Activated naive CD4-positive, alpha-beta T cell treated with anti-CD3 and anti-CD28 coated beads, Interleukin-2, amount 50 U/mL, for 72 hours (primary cell): ENCODE results near the gene LPCAT1. TPM values are rescaled to one million over a fixed set of nuclear protein-coding genes. Genes with fewer than 3 reads are reported as not detected.
"Not testable (repeated sequence)": the region's sequence is repeated elsewhere in the genome, so short reads cannot be mapped to it uniquely, and the experiment has no call there.

Experiments used
- ATAC-seq, 2 donors: fragments of 150-1000 bp; cut with Tn5 transposase; 2 replicates each; pipeline ENCODE4 v1.10.0; 2021; ENCODE audit warnings: mild to moderate bottlenecking in 2 of 2, moderate library complexity in 2 of 2
- DNase-seq, 2 donors: peaks; one replicate each; pipeline ENCODE4 v3.0.0; 2021 to 2022; ENCODE audit warnings: low spot score in 2 of 2
- H3K27ac Mint-ChIP-seq, 2 donors: one replicate each; pipeline ENCODE4 v1.8.0; 2022; ENCODE audit warnings: mild to moderate bottlenecking in 2 of 2, mixed read lengths in 2 of 2
- H3K36me3 Mint-ChIP-seq, 2 donors: one replicate each; pipeline ENCODE4 v1.8.0; 2022; ENCODE audit warnings: mixed read lengths in 2 of 2
- H3K9me3 Mint-ChIP-seq, 2 donors: one replicate each; pipeline ENCODE4 v1.8.0; 2022; ENCODE audit warnings: mixed read lengths in 2 of 2
- total RNA-seq, 2 donors: library from RNA; stranded (reverse); gene quantifications; one replicate each; pipeline ENCODE4 v1.2.3, GENCODE V29; 2022

Gene LPCAT1
- total RNA-seq, 2 donors from 2014 or later = 29.2 to 37.6 TPM

GRCh38 chr5:1465966-1466471 is 57.7 kb downstream of the LPCAT1 start:
- Mint-ChIP-seq H3K36me3 (peaks cover 28 to 34% of the 10 kb centered on the region in 2 donors), H3K27ac (no peak overlapping the region), H3K9me3 (peaks cover 4 to 17% of the 10 kb centered on the region in 2 donors)
- ATAC-seq = no peak
- peak in 1 of 2 donors; percentile 48 for DNase-seq

GRCh38 chr5:1465117-1465516 is 58.6 kb downstream of the LPCAT1 start:
- Mint-ChIP-seq H3K27ac (no peak overlapping the region), H3K36me3 (peaks cover 34 to 41% of the 10 kb centered on the region in 2 donors), H3K9me3 (peaks cover 4 to 17% of the 10 kb centered on the region in 2 donors)
- ATAC-seq (no peak), DNase-seq (no peak)

GRCh38 chr5:1464511-1464910 is 59.2 kb downstream of the LPCAT1 start:
- Mint-ChIP-seq H3K36me3 (peaks cover 34 to 41% of the 10 kb centered on the region in 2 donors), H3K27ac (no peak overlapping the region), H3K9me3 (peaks cover 4 to 17% of the 10 kb centered on the region in 2 donors)
- DNase-seq (no peak), ATAC-seq (no peak)

GRCh38 chr5:1464096-1464446 is 59.7 kb downstream of the LPCAT1 start:
- peaks cover 34 to 41% of the 10 kb centered on the region in 2 donors for H3K36me3 Mint-ChIP-seq
- peaks cover 4 to 17% of the 10 kb centered on the region in 2 donors for H3K9me3 Mint-ChIP-seq
- no peak for ATAC-seq
- no peak for DNase-seq
- H3K27ac Mint-ChIP-seq = no peak overlapping the region

GRCh38 chr5:1463326-1464095 is 60.2 kb downstream of the LPCAT1 start:
- DNase-seq = no peak
- peaks cover 34 to 42% of the 10 kb centered on the region in 2 donors for H3K36me3 Mint-ChIP-seq
- H3K27ac Mint-ChIP-seq = no peak overlapping the region
- H3K9me3 Mint-ChIP-seq = peaks cover 5 to 17% of the 10 kb centered on the region in 2 donors
- ATAC-seq = no peak

- H3K27ac Mint-ChIP-seq = peak overlapping the region in 1 of 2 donors; percentile 65
- H3K36me3 Mint-ChIP-seq = peaks cover 34 to 41% of the 10 kb centered on the region in 2 donors
- DNase-seq = no peak
- peaks cover 9 to 17% of the 10 kb centered on the region in 2 donors for H3K9me3 Mint-ChIP-seq
- no peak for ATAC-seq
Observed at GRCh38 chr5:1462358-1462757, 61.4 kb downstream of the LPCAT1 start.

GRCh38 chr5:1461396-1461795 is 62.4 kb downstream of the LPCAT1 start:
- H3K27ac Mint-ChIP-seq = peak overlapping the region in 1 of 2 donors; percentile 38
- peaks cover 40 to 45% of the 10 kb centered on the region in 2 donors for H3K36me3 Mint-ChIP-seq
- ATAC-seq (no peak), DNase-seq (no peak)
- H3K9me3 Mint-ChIP-seq = peaks cover 15 to 23% of the 10 kb centered on the region in 2 donors

GRCh38 chr5:1460054-1460682 is 63.6 kb downstream of the LPCAT1 start:
- peaks cover 15 to 21% of the 10 kb centered on the region in 2 donors for H3K9me3 Mint-ChIP-seq
- ATAC-seq = no peak
- peak in 1 of 2 donors; percentile 2 for DNase-seq
- H3K36me3 Mint-ChIP-seq = peaks cover 29 to 43% of the 10 kb centered on the region in 2 donors
- no peak overlapping the region for H3K27ac Mint-ChIP-seq

- H3K9me3 Mint-ChIP-seq = peaks cover 9 to 28% of the 10 kb centered on the region in 2 donors
- DNase-seq, H3K27ac Mint-ChIP-seq, ATAC-seq: not testable (repeated sequence)
- H3K36me3 Mint-ChIP-seq = peaks cover 24 to 44% of the 10 kb centered on the region in 2 donors
Observed at GRCh38 chr5:1459435-1459834, 64.3 kb downstream of the LPCAT1 start.

GRCh38 chr5:1456110-1456881 is 67.5 kb downstream of the LPCAT1 start:
- H3K27ac Mint-ChIP-seq = not testable (repeated sequence)

GRCh38 chr5:1453613-1454012 is 70.1 kb downstream of the LPCAT1 start:
- H3K27ac Mint-ChIP-seq = no peak overlapping the region
- H3K36me3 Mint-ChIP-seq = peaks cover 20 to 41% of the 10 kb centered on the region in 2 donors
- ATAC-seq (no peak), DNase-seq (no peak)
- H3K9me3 Mint-ChIP-seq = peaks cover 17 to 41% of the 10 kb centered on the region in 2 donors

More at GRCh38 chr5:1456110-1456881, 67.5 kb downstream of the LPCAT1 start:
- ATAC-seq, DNase-seq: not testable (repeated sequence)
- Mint-ChIP-seq H3K36me3 (peaks cover 27 to 50% of the 10 kb centered on the region in 2 donors), H3K9me3 (peaks cover 17 to 41% of the 10 kb centered on the region in 2 donors)

- Mint-ChIP-seq H3K27ac (no peak overlapping the region), H3K9me3 (peaks cover 7 to 10% of the 10 kb centered on the region in 2 donors), H3K36me3 (peaks cover 8 to 9% of the 10 kb centered on the region in 2 donors)
- no peak for DNase-seq
- ATAC-seq = no peak
Observed at GRCh38 chr5:1449081-1449630, 74.6 kb downstream of the LPCAT1 start.

GRCh38 chr5:1448511-1449011 is 75.2 kb downstream of the LPCAT1 start:
- peaks cover 2 to 4% of the 10 kb centered on the region in 2 donors for H3K9me3 Mint-ChIP-seq
- no peak overlapping the region for H3K27ac Mint-ChIP-seq
- ATAC-seq = peak in 1 of 2 donors; percentile 82
- DNase-seq = no peak
- H3K36me3 Mint-ChIP-seq = peaks cover 2 to 3% of the 10 kb centered on the region in 2 donors

GRCh38 chr5:1447671-1448361 is 75.9 kb downstream of the LPCAT1 start:
- H3K27ac Mint-ChIP-seq = no peak overlapping the region
- DNase-seq (no peak), ATAC-seq (peak in 1 of 2 donors; percentile 65)
- no peaks in the 10 kb centered on the region for H3K9me3 Mint-ChIP-seq
- H3K36me3 Mint-ChIP-seq = no peaks in the 10 kb centered on the region

- ATAC-seq (no peak), DNase-seq (no peak)
- no peaks in the 10 kb centered on the region for H3K36me3 Mint-ChIP-seq
Observed at GRCh38 chr5:1446602-1447343, 77.0 kb downstream of the LPCAT1 start.

More at GRCh38 chr5:1446602-1447343, 77.0 kb downstream of the LPCAT1 start:
- no peak overlapping the region for H3K27ac Mint-ChIP-seq
- no peaks in the 10 kb centered on the region for H3K9me3 Mint-ChIP-seq
